GM19238 (cell line): ENCODE data around the gene ETFA.
A peak's percentile ranks its signal among the peaks of the same experiment; 100 is the strongest.
"Not testable (repeated sequence)": the region's sequence is repeated elsewhere in the genome, so short reads cannot be mapped to it uniquely, and the experiment has no call there.

ENCODE experiments used
- DNase-seq: peaks from one replicate; pipeline ENCODE4 v3.0.0; 2011; ENCODE audit warnings: low spot score; ENCODE audit not compliant: insufficient read length

The ETFA gene

DNA sequence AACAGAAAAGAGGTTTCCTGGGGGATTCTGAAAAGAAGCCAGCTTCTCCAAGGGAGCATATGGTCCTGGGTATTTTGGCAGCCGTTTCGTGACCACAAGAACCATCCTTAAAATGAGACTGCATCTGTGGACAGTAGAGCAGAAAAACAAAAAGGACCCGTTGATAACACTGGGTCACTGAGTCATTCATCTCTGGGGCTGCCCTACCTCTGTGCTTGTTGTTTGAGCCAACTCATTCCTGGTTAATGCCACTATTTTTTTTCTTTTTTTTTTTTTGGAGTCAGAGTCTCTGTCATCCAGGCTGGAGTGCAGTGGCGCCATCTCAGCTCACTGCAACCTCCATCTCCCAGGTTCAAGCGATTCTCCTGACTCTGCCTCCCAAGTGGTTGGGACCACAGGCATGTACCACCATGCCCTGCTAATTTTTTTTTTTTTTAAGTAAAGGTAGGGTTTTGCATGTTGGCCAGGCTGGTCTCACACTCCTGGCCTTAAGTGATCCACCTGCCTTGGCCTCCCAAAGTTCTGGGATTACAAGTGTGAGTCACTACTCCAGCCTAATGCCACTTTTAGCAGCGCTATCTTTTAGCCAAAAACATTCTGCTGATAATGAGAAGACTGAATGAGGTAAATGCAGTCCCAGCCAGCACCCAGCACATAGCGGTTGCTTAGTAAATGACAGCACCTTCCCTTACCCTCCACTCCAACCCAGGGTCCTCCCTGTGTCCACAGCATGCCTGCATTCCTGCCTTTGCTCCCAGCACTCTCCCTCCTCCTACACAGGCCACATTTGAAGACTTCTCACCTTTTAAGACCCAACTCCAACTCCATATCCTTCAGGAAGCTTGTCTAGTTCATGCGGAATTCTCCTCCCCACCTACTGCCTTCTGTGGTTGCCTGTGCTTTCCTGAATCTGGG lies 16.2 kb upstream of the ETFA start:
- DNase-seq = no peak

DNA sequence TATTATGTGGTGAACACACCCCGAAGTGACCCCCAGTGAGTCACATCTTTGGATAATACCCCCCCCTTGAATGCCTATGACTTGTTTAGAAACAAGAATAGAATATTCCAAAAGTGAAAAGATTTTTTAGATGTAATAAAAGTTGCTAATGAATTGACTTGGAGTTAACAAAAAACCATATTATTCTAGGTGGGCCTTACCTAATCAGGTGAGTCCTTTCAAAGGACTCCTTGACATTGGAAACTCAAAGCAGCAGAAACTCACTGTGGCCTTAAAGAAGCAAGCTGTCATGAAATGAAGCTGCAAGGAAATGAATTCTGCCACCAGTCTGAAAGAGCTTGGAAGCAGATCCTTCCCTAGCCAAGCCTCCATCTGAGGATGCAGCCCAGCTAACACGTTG lies 14.4 kb upstream of the ETFA start:
- no peak for DNase-seq

DNA sequence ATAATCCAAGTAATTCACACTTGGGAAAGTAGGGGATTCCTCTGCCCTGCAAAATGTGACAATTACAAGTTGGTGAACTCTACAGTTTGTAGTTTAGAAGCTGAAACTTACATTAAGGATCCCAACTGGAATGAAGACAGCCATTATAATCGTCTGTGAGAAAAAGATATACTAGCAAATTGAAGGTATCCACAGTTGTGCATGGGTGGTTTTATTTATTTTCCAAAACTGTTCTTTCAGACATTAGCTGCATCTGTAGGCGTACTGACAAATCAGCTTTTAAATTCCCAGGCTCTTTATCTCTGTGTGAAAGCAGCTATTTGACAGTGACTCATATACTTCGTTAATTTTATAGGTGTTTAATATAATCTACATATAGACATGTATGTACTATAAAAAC lies 12.8 kb upstream of the ETFA start:
- no peak for DNase-seq

DNA sequence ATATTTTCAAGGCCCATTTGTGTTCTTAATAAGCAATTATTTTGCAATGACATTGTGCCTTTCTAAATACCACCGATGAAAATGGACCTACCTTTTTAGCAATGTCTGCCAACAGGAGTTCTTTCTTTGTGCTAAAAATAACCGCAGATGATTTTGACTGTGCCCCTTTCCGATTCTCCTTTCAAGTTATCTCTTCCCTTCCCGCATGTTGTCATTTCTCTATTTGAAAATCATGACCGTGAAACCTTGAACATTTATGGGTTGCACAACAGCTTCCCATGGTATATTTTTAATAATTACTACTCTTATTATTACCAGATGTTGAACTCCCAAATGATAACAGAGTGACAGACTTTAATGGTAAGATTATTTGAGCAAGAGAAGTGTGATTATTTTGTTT lies 10.3 kb upstream of the ETFA start:
- no peak for DNase-seq

DNA sequence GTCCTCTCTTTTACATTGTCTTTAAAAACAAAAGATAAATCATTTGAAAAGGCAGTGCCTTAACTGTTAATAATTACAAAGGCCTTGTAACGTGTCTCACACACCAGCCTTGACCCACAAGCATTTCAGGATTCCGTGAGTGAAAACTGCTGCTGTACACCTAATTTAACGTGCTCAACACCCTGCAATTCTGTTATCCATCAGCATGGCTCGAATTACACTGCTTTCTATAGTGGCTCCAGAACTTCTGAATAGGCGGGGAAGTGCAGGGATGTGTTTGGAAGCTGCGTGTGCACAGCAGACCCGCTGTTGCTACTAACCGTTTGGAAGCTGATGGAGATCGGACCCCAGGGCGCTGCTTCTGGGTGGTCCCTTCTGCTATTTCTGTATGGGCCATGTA lies 9.9 kb upstream of the ETFA start:
- DNase-seq = no peak

DNA sequence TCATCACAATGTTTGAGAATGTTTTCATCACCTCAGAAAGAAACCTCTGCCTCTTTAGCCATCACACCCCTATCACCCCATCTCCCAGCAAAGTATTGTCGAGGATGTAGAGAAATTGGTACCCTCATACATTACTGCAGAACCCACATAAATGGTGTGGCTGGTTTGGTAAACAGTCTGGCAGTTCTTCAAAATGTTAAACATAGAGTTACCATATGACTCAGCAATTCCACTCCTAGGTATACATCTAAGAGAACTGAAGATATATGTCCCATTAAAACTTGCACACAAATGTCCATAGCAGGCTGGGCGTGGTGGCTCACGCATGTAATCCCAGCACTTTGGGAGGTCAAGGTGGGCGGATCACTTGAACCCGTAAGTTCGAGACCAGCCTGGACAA lies 8.7 kb upstream of the ETFA start:
- no peak for DNase-seq

DNA sequence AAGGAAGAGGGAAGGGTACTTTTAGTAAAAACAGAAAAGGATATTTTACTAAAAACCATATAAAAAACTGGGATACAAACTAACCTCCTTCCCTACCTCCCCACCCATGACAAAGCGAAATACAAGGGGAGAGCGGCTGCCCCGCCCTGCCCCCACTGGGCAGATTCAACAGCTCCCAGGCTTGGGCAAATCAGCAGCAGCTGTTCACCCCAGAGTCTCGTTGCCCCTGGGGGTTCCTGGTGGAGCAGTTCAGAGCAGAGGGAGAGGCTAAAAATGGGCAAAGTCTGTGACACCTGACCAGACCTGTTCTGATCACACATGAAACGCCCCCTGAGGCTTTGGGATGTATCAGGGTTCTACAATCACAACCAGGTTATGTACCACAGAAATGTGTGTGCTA lies 2.5 kb upstream of the ETFA start:
- DNase-seq = no peak

DNA sequence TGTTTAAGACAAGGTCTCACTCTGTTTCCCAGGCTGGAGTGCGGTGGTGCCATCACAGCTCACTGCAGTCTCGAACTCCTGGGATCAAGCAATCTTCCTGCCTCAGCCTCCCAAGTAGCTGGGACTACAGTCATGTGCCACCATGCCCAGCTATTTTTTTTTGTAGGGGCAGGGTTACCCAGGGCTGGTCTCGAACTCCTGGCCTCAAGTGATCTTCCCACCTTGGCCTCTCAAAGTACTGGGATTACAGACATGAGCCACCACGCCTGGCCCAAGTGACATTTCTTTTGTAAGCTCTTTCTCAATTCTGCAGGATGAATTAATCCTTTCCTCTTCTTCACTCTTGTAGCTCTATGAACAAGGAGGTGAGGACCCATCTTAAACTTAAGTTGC lies 1.9 kb upstream of the ETFA start:
- DNase-seq = not testable (repeated sequence)

DNA sequence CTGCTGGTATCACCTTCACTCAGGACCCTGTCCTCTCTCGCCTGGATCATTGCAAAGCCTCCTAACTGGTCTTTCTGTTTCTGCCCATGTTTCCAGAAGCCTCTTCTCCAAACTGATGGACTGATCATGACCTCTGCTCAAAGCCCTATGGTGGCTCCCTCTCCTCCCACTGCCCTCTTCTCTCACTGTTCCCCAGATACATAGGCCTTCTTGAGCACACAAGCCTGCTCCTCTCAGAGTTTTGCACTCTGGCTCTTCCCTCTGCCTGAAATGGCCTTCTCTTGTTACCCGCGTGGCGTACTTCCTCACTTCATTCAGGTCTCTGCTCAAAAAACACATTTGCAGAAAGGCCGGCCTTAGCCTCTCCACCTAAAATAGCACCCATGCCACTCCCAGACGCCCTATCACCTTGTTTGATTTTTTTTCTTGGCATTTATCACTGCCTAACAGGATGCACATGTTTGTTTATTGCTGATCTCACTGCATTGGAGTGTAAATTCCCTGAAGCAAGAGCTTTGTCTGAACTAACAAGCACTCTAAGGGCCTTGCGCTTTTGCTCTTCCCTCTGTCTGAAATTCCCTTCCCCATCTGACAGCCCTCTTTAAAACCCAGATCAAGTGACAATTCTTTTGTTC lies 1.4 kb upstream of the ETFA start:
- DNase-seq = no peak

DNA sequence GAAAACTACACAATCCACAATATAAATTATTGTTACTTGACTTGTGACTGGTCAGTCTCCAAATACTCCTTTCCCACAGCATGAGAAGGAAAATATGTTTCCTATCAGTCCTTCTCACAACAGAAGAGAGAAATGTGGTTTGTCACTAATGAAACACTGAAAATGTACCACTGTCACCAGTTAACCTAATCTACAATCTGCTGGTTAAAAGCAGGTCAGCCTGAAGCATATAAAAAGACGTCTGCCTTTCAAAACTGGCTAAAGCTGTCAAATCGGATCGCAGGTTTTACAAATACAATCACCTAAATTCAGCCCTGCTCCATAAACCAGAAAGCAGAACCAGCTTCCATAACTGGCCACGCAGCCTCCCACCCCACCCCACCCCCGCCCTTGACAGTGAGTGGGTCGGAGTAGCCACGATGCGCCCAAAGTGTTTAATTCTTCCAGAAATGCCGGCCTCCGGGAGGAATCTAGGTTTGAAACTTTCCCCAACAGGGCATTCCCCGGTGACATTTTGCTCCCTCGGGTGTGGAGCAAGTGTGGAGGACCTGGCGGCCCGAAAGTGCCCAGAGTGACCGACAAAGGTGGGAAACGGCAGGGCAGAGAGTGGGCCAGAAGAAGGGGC lies 682 bp downstream of the ETFA start:
- no peak for DNase-seq

DNA sequence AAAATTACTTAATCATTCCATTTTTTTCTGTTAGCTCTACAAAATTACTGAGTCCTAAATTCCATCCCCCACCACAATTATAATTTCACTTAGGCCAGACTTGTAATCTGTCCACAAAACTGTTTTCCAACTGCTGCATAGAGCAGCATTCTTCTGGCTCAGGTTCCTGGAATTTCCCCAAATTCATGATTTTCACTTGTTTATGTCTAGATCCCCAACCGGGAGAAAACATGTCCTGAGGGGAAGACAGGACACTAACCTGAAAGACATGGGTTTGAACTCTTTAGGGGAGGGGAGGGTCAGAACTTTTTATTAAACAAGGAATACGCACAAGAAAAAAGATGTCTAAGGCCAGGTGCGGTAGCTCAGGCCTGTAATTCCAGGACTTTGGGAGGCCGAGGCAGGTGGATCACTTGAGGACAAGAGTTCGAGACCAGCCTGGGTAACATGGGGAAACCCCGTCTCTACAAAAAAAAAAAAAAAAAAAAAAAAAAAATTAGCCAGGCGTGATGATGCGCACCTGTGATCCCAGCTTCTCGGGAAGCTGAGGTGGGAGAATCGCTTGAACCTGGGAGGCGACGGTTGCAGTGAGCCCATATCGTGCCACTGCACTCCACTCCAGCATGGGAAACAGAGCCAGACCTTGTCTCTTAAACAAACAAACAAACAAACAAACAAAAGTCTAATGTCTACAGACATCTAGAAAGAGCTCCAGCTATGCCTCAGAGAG lies 1.5 kb downstream of the ETFA start:
- DNase-seq = no peak

DNA sequence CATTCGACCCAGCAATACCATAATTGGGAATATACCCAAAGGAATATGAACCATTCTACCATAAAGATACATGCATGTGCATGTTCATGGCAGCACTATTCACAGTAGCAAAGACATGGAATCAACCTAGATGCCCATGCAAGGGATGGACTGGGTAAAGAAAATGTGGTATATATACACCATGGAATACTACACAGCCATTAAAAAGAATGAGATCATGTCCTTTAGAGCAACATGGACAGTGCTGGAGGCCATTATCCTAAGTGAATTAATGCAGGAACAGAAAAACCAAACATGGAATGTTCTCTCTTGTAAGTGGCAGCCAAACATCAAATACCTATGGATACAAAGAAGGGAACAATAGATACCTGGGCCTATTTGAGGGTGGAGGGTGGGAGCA lies 7.4 kb downstream of the ETFA start:
- no peak for DNase-seq

DNA sequence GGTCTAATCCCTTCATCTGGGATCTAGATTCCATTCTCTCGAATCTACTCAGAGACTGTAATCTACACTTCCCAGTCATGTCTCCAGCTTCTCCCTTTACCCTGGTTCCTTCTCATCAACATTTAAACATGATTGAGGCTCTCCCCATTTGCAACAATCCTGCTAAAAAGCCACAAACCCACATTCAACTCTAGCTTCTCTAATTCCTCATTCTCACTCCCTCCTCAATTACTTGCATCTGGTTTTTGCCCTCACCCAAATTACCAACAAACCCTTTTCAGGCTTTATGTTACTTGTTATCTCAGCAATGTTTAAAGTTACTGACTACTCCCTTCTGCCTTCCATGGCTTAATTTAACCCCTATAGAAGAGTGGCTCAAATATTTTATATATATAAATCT lies 11.5 kb downstream of the ETFA start:
- DNase-seq = no peak

DNA sequence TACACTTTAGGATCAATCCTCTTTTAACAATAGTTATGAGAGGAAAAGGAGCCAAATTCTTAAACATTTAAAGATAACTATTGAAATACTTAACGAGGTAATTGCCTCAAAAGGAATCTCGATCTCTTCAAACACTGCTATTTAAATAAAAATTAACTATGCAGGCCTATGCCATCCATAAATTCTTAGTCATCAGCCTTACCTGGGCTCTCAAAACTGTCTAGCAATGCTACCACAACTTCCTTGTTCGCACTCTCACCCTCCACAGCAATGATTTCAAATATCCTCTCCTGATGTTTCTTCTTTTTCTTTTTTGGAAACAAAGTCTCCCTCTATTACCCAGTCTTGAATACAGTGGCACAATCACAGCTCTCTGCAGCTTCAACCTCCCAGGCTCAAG lies 12.3 kb downstream of the ETFA start:
- no peak for DNase-seq

DNA sequence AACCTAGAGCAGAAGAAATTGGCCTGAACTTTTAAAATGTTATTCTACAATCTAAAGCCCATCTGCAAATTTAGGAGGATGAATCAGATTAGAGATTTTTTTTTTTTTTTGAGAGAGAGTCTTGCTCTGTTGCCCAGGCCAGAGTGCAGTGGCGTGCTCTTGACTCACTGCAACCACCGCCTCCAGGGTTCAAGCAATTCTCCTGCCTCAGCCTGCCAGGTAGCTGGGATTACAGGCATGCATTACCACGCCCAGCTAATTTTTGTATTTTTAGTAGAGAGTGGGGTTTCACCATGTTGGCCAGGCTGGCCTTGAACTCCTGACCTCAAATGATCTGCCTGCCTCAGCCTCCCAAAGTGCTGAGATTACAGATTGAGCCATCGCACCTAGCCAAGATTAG lies 13.3 kb downstream of the ETFA start:
- not testable (repeated sequence) for DNase-seq

DNA sequence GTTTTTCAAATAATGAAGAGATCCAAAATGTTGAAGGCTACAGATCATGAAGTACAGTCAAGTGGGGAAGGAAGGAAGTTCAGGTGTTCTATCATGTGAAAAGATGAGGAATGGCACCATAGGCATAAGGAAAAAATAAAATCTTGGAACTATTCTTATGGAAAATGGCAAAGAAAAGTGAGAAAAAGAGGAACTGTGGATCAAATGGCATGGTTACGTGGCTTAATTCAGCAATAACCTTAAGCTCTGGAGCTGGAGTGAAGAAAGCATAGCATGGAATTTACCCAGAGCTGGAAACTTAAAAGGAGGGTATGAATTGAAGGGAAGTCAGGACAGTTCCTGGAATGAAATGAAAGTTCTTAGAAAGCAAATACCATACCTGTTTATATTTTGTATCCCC lies 14.4 kb downstream of the ETFA start:
- DNase-seq = no peak

DNA sequence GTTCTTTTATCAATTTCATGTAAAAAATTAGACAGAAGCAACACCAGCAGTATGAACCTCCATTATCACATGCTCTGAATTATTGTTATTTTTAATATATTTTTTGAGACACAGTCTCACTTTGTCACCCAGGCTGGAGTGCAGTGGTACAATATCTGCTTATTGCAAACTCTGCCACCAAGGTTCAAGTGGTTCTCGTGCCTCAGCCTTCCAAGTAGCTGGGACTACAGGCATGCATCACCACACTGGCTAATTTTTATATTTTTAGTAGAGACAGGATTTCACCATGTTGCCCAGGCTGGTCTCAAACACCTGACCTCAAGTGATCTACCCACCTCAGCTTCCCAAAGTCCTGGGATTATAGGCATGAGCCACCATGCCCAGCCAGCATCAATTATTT lies 16.8 kb downstream of the ETFA start:
- DNase-seq = not testable (repeated sequence)

DNA sequence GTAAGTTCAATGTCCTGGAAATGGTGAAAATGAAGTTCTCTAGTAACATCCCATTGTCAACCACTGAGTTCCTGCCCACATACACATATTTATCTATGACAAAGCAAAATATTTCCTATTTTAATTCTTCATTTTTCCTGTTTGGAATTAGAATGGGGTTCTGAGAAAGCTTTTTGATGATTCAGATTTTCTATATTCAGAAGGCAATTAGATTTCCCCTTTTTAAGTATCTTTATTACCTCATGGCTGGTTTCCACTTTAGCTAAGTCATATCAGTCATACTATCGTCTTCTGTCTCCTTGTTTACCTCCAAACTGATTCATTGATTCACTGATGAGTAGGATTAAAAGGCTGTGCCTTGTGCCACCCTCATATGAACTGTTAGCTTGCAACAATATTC lies 17.9 kb downstream of the ETFA start:
- no peak for DNase-seq

DNA sequence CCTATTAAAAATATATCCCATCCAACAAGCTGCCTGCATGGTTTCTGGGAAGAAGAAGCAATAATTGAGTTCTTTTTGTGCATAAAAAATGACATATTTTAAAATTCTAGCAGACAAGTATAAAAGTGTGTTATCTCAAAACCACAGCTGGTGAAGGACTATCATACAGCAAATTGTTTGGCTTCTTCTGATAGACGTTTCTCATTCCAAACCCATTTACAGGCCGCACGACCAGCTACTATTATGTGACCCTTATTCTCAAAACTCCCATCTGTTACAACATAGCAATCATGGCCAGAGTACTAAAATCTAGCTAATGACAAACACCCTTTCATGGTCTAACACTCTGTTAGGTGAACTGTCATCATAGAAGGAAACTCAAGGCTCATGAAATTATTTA lies 21.7 kb downstream of the ETFA start:
- DNase-seq = no peak

DNA sequence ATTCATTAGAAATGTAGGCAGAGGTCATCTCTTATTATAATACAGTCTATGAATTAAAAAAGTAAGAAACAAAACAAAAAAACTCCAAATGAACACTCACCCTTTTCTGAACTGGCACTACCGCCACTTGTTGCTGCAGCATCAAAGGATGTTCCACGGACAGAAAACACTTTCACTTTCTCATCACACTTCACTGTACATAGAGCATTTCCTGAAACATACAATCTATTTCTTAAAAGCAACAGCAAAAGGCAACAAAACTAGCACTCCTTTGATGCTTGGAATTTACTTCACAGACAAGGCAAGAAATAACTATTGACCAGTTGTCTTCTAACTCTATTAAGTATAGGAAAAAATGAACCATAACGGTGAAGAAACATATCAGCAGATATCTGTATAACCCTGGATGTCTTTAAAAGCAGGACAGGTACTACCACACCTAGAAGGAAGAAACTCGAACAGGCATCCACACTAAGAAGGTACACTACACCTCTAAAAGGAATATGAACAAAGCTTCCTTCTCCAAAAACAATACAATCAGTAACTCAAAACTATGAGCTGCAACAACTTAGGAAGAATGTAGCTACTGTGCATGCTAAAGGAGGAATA lies 24.9 kb downstream of the ETFA start:
- peak; percentile 39 for DNase-seq

DNA sequence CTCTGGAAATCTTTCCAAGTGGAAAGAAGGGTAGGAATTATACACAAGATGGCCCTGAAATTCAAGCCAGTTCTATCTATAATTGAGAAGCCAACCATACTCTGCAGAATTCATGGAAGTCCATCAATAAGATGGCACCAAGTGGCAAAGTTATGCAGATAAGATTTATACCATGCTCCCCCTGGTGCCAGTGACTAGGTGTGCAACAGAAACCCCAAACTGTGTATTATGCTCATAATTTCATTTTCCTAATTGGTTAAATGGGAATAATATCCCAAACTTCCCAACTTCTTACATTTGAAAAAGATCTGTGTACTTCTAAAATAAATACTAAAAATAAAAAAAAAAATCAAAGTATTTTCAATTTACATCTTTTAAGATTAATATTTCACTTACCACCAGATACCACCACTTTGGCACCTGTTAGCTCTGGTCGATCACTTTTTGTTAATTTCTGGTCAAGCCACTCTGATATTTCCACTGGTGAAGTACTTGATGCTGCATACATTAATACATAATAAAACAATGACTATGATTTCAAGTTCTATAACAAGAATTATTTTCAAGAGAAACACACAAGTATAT lies 25.9 kb downstream of the ETFA start:
- no peak for DNase-seq
